ENCODE results near the gene PRKG1. TPM values are rescaled to one million over a fixed set of nuclear protein-coding genes. Genes with fewer than 3 reads are reported as not detected.
"Not testable (repeated sequence)": the region's sequence is repeated elsewhere in the genome, so short reads cannot be mapped to it uniquely, and the experiment has no call there.

The PRKG1 gene
- total RNA-seq, 2 experiments from 2014 or later = not detected

GRCh38 chr10:51733057-51733456, 658.8 kb downstream of the PRKG1 start:
- ATAC-seq (no peak), DNase-seq (no peak)
- CTCF ChIA-PET = no interaction called here
- Mint-ChIP-seq H3K27ac (no peak overlapping the region), H3K4me1 (no peaks in the 10 kb centered on the region), H3K4me3 (no peak overlapping the region), H3K27me3 (peaks cover 2% of the 10 kb centered on the region), H3K9me3 (ENCODE audit: low read depth) (no peaks in the 10 kb centered on the region), H3K36me3 (no peaks in the 10 kb centered on the region)

GRCh38 chr10:51743146-51743545, 668.9 kb downstream of the PRKG1 start:
- Mint-ChIP-seq H3K4me1 (no peaks in the 10 kb centered on the region), H3K27me3 (peaks cover 4% of the 10 kb centered on the region), H3K36me3 (no peaks in the 10 kb centered on the region), H3K9me3 (ENCODE audit: low read depth) (no peaks in the 10 kb centered on the region), H3K27ac (no peak overlapping the region), H3K4me3 (no peak overlapping the region)
- CTCF ChIA-PET = interaction anchor here (1.1 kb wide), 1 partner anchor 14 kb away, joined by 3 read pairs; no protein-coding TSS in a partner anchor
- no peak for ATAC-seq
- no peak for DNase-seq

GRCh38 chr10:51744235-51745000, 670.1 kb downstream of the PRKG1 start:
- H3K9me3 Mint-ChIP-seq (ENCODE audit: low read depth) = no peaks in the 10 kb centered on the region
- peaks cover 3% of the 10 kb centered on the region for H3K27me3 Mint-ChIP-seq
- CTCF ChIA-PET = interaction anchor here (1.1 kb wide), 1 partner anchor 15 kb away, joined by 3 read pairs; no protein-coding TSS in a partner anchor
- H3K4me1 Mint-ChIP-seq = no peaks in the 10 kb centered on the region
- ATAC-seq = no peak
- no peak for DNase-seq
- H3K27ac Mint-ChIP-seq = no peak overlapping the region
- H3K4me3 Mint-ChIP-seq = no peak overlapping the region
- H3K36me3 Mint-ChIP-seq = no peaks in the 10 kb centered on the region

DNA sequence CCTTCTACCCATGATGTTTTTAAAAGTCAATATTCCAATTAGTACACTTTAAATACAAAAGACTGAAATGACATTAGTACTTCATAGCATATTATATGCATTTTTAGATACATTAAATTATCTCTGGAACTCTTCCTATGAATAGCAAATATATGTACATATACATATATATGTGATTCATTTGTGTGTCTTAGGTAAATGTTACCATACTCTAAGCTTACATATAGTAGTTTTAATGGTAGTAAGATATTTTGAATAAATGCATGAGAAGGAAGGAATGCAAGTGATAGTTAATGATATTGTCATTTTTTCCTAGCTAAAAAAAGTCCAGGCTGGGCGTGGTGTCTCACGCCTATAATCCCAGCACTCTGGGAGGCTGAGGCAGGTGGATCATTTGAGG, 671.1 kb downstream of the PRKG1 start:
- CTCF ChIA-PET = no interaction called here
- no peak overlapping the region for H3K27ac Mint-ChIP-seq

GRCh38 chr10:51747216-51747615, 672.9 kb downstream of the PRKG1 start:
- no peak overlapping the region for H3K27ac Mint-ChIP-seq
- DNase-seq (no peak), ATAC-seq (no peak)
- H3K36me3 Mint-ChIP-seq = no peaks in the 10 kb centered on the region
- no peak overlapping the region for H3K4me3 Mint-ChIP-seq
- no peaks in the 10 kb centered on the region for H3K9me3 Mint-ChIP-seq (ENCODE audit: low read depth)
- no peaks in the 10 kb centered on the region for H3K4me1 Mint-ChIP-seq
- H3K27me3 Mint-ChIP-seq = no peaks in the 10 kb centered on the region
- CTCF ChIA-PET = no interaction called here

More for the DNA sequence above, 671.1 kb downstream of the PRKG1 start:
- no peaks in the 10 kb centered on the region for H3K4me1 Mint-ChIP-seq
- no peaks in the 10 kb centered on the region for H3K9me3 Mint-ChIP-seq (ENCODE audit: low read depth)
- H3K36me3 Mint-ChIP-seq = no peaks in the 10 kb centered on the region
- H3K4me3 Mint-ChIP-seq = no peak overlapping the region
- peaks cover 3% of the 10 kb centered on the region for H3K27me3 Mint-ChIP-seq
- ATAC-seq = no peak
- DNase-seq = no peak

- no peak overlapping the region for H3K4me3 Mint-ChIP-seq
- H3K4me1 Mint-ChIP-seq = no peaks in the 10 kb centered on the region
- DNase-seq (no peak), ATAC-seq (no peak)
- H3K27me3 Mint-ChIP-seq = no peaks in the 10 kb centered on the region
- CTCF ChIA-PET = no interaction called here
- no peaks in the 10 kb centered on the region for H3K9me3 Mint-ChIP-seq (ENCODE audit: low read depth)
- no peaks in the 10 kb centered on the region for H3K36me3 Mint-ChIP-seq
- no peak overlapping the region for H3K27ac Mint-ChIP-seq
Observed at GRCh38 chr10:51748959-51749358, 674.7 kb downstream of the PRKG1 start.

DNA sequence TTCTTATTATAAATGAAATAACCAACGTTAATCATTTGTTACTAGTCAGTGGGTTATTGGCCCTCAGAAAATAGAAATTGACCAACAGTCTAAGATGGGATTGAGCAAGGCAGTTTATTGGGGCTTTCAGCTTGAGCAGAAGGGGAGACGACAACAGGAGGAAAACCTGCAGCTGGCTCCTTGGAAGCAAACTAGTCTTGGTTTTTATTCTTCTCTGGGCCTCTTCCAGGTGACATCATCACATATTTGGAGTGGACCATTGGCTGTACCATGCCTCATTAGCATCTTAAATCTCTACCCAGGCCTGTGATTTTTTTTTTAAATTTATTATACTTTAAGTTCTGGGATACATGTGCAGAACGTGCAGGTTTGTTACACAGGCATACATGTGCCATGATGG, 684.1 kb downstream of the PRKG1 start:
- Mint-ChIP-seq H3K36me3 (no peaks in the 10 kb centered on the region), H3K9me3 (ENCODE audit: low read depth) (no peaks in the 10 kb centered on the region), H3K4me3 (no peak overlapping the region), H3K27ac (no peak overlapping the region), H3K27me3 (no peaks in the 10 kb centered on the region), H3K4me1 (no peaks in the 10 kb centered on the region)
- CTCF ChIA-PET = no interaction called here
- ATAC-seq (no peak), DNase-seq (no peak)

- H3K9me3 Mint-ChIP-seq (ENCODE audit: low read depth); H3K27me3 Mint-ChIP-seq; H3K36me3 Mint-ChIP-seq; ATAC-seq; H3K4me1 Mint-ChIP-seq; CTCF ChIA-PET; H3K4me3 Mint-ChIP-seq; DNase-seq; H3K27ac Mint-ChIP-seq: not testable (repeated sequence)
Observed at GRCh38 chr10:51758838-51759237, 684.6 kb downstream of the PRKG1 start.

- Mint-ChIP-seq H3K27me3 (no peaks in the 10 kb centered on the region), H3K4me1 (no peaks in the 10 kb centered on the region), H3K4me3 (no peak overlapping the region), H3K36me3 (no peaks in the 10 kb centered on the region), H3K27ac (no peak overlapping the region), H3K9me3 (ENCODE audit: low read depth) (no peaks in the 10 kb centered on the region)
- CTCF ChIA-PET = no interaction called here
- DNase-seq (no peak), ATAC-seq (no peak)
Observed at GRCh38 chr10:51759896-51760534, 685.7 kb downstream of the PRKG1 start.

DNA sequence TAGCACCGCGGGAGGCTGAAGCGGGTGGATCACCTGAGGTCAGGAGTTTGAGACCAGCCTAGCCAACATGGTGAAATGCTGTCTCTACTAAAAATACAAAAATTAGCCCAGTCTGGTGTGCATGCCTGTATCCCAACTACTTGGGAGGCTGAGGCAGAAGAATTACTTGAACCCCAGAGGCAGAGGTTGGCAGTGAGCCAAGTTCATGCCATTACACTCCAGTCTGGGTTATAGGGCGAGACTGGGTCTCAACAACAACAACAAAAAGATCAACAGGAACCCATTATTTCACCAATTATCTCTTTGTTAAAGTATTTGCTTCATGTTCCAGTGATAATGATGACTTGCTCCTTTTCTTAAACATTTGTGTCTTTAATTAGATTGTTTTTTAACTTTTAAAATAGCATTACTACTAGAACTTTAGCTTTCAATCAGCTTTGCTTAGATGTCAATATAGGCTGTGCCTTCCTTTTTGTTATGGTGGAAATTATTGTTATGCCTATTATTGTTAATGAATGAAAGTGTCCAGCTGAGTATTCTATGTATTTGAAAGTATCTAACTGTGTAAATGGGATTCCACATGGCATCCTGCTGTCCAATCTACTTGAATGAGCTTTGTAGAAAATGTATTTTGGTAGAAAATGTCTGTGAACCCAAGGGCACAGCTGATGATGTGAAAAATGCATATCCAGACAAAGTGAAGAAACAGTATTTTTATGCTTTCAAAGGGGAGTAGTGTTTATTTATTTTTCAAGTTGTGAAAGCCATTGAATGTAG, 686.8 kb downstream of the PRKG1 start:
- CTCF ChIA-PET = no interaction called here
- H3K4me1 Mint-ChIP-seq = no peaks in the 10 kb centered on the region
- H3K27ac Mint-ChIP-seq = no peak overlapping the region
- no peak overlapping the region for H3K4me3 Mint-ChIP-seq
- H3K27me3 Mint-ChIP-seq = no peaks in the 10 kb centered on the region
- H3K9me3 Mint-ChIP-seq (ENCODE audit: low read depth) = no peaks in the 10 kb centered on the region
- no peaks in the 10 kb centered on the region for H3K36me3 Mint-ChIP-seq
- ATAC-seq (no peak), DNase-seq (no peak)

DNA sequence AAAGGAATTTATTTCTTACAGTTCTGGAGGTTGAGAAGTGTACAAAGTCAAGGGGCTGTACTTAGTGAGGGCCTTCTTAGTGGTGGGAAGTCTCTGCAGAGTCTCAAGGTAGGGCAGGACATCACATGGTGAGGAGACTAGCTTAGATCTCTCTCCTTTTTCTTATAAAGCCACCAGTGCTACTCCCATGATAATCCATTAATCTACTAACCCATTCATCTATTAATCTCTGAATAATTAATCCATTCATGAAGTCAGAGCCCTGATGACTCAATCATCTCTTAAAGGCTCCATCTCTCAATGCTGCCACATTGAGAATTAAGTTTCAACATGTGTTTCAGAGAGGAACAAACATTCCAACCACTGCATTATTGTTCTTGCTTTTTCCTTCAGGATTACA, 689.5 kb downstream of the PRKG1 start:
- Mint-ChIP-seq H3K27ac (no peak overlapping the region), H3K36me3 (no peaks in the 10 kb centered on the region), H3K4me1 (no peaks in the 10 kb centered on the region), H3K9me3 (ENCODE audit: low read depth) (no peaks in the 10 kb centered on the region), H3K27me3 (peaks cover 3% of the 10 kb centered on the region), H3K4me3 (no peak overlapping the region)
- ATAC-seq (no peak), DNase-seq (no peak)
- CTCF ChIA-PET = no interaction called here

GRCh38 chr10:51765284-51765971, 691.1 kb downstream of the PRKG1 start:
- ATAC-seq = no peak
- Mint-ChIP-seq H3K36me3 (no peaks in the 10 kb centered on the region), H3K27me3 (peaks cover 3% of the 10 kb centered on the region), H3K9me3 (ENCODE audit: low read depth) (no peaks in the 10 kb centered on the region), H3K4me3 (no peak overlapping the region), H3K27ac (no peak overlapping the region), H3K4me1 (no peaks in the 10 kb centered on the region)
- no peak for DNase-seq
- CTCF ChIA-PET = no interaction called here

DNA sequence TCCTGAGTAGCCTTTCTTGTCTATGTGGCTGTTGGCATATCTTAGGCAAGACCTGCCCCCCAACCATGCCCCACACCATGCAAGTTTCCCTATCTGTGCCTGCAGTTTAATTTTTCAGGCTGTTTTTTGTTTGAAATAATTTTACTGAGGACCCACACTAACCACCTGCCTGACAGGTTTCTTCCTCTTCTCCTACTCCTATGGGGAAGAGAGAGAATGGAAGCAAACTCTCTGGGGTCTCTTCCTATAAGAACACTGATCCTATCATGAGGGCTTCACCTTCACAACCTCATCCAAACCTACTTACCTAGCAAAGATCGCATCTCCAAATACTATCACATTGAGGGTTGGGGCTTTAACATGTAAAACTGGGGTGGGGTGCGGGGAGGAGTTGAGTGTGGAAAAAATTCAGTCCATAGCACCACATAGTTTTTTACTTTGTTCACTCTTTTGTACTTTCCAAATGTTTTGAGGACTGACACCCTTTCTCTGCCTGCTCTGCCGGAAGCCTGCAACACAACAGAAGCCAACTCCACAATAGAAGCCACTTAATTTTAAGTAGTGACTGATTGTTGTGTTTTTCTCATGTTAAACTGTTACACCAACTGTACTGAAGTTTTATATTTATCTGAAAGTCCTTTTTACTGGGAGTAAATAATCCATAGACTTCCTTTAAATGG, 692.3 kb downstream of the PRKG1 start:
- H3K4me3 Mint-ChIP-seq = no peak overlapping the region
- CTCF ChIA-PET = no interaction called here
- no peak overlapping the region for H3K27ac Mint-ChIP-seq

More for the DNA sequence above, 692.3 kb downstream of the PRKG1 start:
- no peak for DNase-seq
- ATAC-seq = no peak
- Mint-ChIP-seq H3K27me3 (peaks cover 3% of the 10 kb centered on the region), H3K36me3 (no peaks in the 10 kb centered on the region), H3K9me3 (ENCODE audit: low read depth) (no peaks in the 10 kb centered on the region), H3K4me1 (no peaks in the 10 kb centered on the region)

All from activated CD8-positive, alpha-beta memory T cell treated with anti-CD3 and anti-CD28 coated beads, Interleukin-2, amount 10 ng/mL, durations not matched to agents 7 days and 5 days (primary cell).